Suprapubic skin (tissue), 4 donors: ENCODE data around the gene LRP1B.

Source experiments
- EP300 ChIP-seq: sonication (generic); formaldehyde crosslinking; IDR thresholded peaks from one replicate; pipeline ENCODE4 v1.6.1; 2017; ENCODE audit warnings: antibody characterized with exemption
- POLR2A ChIP-seq, 2 donors: fragments of 450-650 bp; IDR thresholded peaks; one replicate each; pipeline ENCODE4 v1.6.1; 2017; ENCODE audit warnings: antibody characterized with exemption in 2 of 2, mild to moderate bottlenecking in 2 of 2, moderate library complexity in 2 of 2
- POLR2AphosphoS5 ChIP-seq, 3 donors: sonication (generic); formaldehyde crosslinking; IDR thresholded peaks; one replicate each; pipeline ENCODE4 v1.6.1; 2017; ENCODE audit warnings: antibody characterized with exemption in 3 of 3
- TF ChIP-seq, protein P1 (sequence below), 2 donors: fragments of 200-600 bp in 1 of 2; fragments of 450-650 bp in 1 of 2; sonication (generic) in 1 of 2; IDR thresholded peaks; one replicate each; pipeline ENCODE4 v1.5.1; 2016 to 2019; ENCODE audit warnings: antibody characterized with exemption in 2 of 2, mild to moderate bottlenecking in 1 of 2, moderate library complexity in 1 of 2

GRCh38 chr2:141311430-141311829 is 819.4 kb downstream of the LRP1B start:
- TF ChIP-seq EP300, result no peak
- TF ChIP-seq, protein P1, sequence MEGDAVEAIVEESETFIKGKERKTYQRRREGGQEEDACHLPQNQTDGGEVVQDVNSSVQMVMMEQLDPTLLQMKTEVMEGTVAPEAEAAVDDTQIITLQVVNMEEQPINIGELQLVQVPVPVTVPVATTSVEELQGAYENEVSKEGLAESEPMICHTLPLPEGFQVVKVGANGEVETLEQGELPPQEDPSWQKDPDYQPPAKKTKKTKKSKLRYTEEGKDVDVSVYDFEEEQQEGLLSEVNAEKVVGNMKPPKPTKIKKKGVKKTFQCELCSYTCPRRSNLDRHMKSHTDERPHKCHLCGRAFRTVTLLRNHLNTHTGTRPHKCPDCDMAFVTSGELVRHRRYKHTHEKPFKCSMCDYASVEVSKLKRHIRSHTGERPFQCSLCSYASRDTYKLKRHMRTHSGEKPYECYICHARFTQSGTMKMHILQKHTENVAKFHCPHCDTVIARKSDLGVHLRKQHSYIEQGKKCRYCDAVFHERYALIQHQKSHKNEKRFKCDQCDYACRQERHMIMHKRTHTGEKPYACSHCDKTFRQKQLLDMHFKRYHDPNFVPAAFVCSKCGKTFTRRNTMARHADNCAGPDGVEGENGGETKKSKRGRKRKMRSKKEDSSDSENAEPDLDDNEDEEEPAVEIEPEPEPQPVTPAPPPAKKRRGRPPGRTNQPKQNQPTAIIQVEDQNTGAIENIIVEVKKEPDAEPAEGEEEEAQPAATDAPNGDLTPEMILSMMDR (IDR thresholded peaks at IDR 0.05), result no peak
- TF ChIP-seq POLR2A (IDR thresholded peaks at IDR 0.05), result no peak
- TF ChIP-seq POLR2AphosphoS5 (IDR thresholded peaks at IDR 0.05), result no peak
